Measurements from ENCODE around the gene PDE4A.

The PDE4A gene

GRCh38 chr19:10402441-10403038 lies 17.8 kb upstream of the PDE4A start:
- TF ChIP-seq SNAI2 (CRISPR knock-in tag; IDR thresholded peaks at IDR 0.05) = no peak
- no peak for TF ChIP-seq ZFP30 (CRISPR knock-in tag; IDR thresholded peaks at IDR 0.05)
- TF ChIP-seq, protein P1, sequence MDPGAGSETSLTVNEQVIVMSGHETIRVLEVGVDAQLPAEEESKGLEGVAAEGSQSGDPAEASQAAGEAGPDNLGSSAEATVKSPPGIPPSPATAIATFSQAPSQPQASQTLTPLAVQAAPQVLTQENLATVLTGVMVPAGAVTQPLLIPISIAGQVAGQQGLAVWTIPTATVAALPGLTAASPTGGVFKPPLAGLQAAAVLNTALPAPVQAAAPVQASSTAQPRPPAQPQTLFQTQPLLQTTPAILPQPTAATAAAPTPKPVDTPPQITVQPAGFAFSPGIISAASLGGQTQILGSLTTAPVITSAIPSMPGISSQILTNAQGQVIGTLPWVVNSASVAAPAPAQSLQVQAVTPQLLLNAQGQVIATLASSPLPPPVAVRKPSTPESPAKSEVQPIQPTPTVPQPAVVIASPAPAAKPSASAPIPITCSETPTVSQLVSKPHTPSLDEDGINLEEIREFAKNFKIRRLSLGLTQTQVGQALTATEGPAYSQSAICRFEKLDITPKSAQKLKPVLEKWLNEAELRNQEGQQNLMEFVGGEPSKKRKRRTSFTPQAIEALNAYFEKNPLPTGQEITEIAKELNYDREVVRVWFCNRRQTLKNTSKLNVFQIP (CRISPR knock-in tag; IDR thresholded peaks at IDR 0.05; ENCODE audit: borderline replicate concordance, low read depth) = no peak
- TF ChIP-seq ESRRG (CRISPR knock-in tag; IDR thresholded peaks at IDR 0.05) = no peak
- no peak for TF ChIP-seq PPARA (CRISPR knock-in tag; IDR thresholded peaks at IDR 0.05; ENCODE audit: borderline replicate concordance)
- TF ChIP-seq ISL1 (CRISPR knock-in tag; IDR thresholded peaks at IDR 0.05) = no peak
- TF ChIP-seq, protein P2, sequence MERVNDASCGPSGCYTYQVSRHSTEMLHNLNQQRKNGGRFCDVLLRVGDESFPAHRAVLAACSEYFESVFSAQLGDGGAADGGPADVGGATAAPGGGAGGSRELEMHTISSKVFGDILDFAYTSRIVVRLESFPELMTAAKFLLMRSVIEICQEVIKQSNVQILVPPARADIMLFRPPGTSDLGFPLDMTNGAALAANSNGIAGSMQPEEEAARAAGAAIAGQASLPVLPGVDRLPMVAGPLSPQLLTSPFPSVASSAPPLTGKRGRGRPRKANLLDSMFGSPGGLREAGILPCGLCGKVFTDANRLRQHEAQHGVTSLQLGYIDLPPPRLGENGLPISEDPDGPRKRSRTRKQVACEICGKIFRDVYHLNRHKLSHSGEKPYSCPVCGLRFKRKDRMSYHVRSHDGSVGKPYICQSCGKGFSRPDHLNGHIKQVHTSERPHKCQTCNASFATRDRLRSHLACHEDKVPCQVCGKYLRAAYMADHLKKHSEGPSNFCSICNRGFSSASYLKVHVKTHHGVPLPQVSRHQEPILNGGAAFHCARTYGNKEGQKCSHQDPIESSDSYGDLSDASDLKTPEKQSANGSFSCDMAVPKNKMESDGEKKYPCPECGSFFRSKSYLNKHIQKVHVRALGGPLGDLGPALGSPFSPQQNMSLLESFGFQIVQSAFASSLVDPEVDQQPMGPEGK (CRISPR knock-in tag; IDR thresholded peaks at IDR 0.05; ENCODE audit: borderline replicate concordance) = no peak
- no peak for TF ChIP-seq CSDC2 (CRISPR knock-in tag; IDR thresholded peaks at IDR 0.05)
- no peak for TF ChIP-seq BACH2 (CRISPR knock-in tag; IDR thresholded peaks at IDR 0.05; ENCODE audit: borderline replicate concordance)
- no peak for TF ChIP-seq ZC3H10 (CRISPR knock-in tag; IDR thresholded peaks at IDR 0.05)
- no peak for TF ChIP-seq ZFP3 (CRISPR knock-in tag; IDR thresholded peaks at IDR 0.05)
- TF ChIP-seq ZNF565 (CRISPR knock-in tag; conservative IDR thresholded peaks at IDR 0.05; ENCODE audit: low read depth) = no peak
- no peak for TF ChIP-seq CSRNP3 (CRISPR knock-in tag; IDR thresholded peaks at IDR 0.05)
- TF ChIP-seq TOX (CRISPR knock-in tag; IDR thresholded peaks at IDR 0.05; ENCODE audit: borderline replicate concordance) = no peak
- TF ChIP-seq ARNTL (CRISPR knock-in tag; IDR thresholded peaks at IDR 0.05; ENCODE audit: borderline replicate concordance, low read depth) = no peak
- TF ChIP-seq, protein P3, sequence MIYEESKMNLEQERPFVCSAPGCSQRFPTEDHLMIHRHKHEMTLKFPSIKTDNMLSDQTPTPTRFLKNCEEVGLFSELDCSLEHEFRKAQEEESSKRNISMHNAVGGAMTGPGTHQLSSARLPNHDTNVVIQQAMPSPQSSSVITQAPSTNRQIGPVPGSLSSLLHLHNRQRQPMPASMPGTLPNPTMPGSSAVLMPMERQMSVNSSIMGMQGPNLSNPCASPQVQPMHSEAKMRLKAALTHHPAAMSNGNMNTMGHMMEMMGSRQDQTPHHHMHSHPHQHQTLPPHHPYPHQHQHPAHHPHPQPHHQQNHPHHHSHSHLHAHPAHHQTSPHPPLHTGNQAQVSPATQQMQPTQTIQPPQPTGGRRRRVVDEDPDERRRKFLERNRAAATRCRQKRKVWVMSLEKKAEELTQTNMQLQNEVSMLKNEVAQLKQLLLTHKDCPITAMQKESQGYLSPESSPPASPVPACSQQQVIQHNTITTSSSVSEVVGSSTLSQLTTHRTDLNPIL (CRISPR knock-in tag; IDR thresholded peaks at IDR 0.05; ENCODE audit: low read depth) = no peak
- no peak for TF ChIP-seq GLIS3 (CRISPR knock-in tag; IDR thresholded peaks at IDR 0.05)
- TF ChIP-seq OSR1 (CRISPR knock-in tag; IDR thresholded peaks at IDR 0.05) = no peak
- TF ChIP-seq ZNF70 (CRISPR knock-in tag; IDR thresholded peaks at IDR 0.05) = no peak
- no peak for TF ChIP-seq RARB (CRISPR knock-in tag; IDR thresholded peaks at IDR 0.05)
- no peak for ATAC-seq

GRCh38 chr19:10403137-10404021 lies 17.0 kb upstream of the PDE4A start, which contains the start of gene CDC37:
CDC37 (minus strand) TSS chr19:10403542; CDS start chr19:10403479, 63 bp downstream.
- peak; percentile 86 for ATAC-seq
- TF ChIP-seq BACH2 (CRISPR knock-in tag; IDR thresholded peaks at IDR 0.05; ENCODE audit: borderline replicate concordance) = no peak
- no peak for TF ChIP-seq CSDC2 (CRISPR knock-in tag; IDR thresholded peaks at IDR 0.05)
- no peak for TF ChIP-seq RARB (CRISPR knock-in tag; IDR thresholded peaks at IDR 0.05)
- TF ChIP-seq, protein P1 (CRISPR knock-in tag; IDR thresholded peaks at IDR 0.05; ENCODE audit: borderline replicate concordance, low read depth) = no peak
- no peak for TF ChIP-seq SNAI2 (CRISPR knock-in tag; IDR thresholded peaks at IDR 0.05)
- TF ChIP-seq OSR1 (CRISPR knock-in tag; IDR thresholded peaks at IDR 0.05) = no peak
- TF ChIP-seq ISL1 (CRISPR knock-in tag; IDR thresholded peaks at IDR 0.05) = no peak
- no peak for TF ChIP-seq TOX (CRISPR knock-in tag; IDR thresholded peaks at IDR 0.05; ENCODE audit: borderline replicate concordance)
- no peak for TF ChIP-seq ZC3H10 (CRISPR knock-in tag; IDR thresholded peaks at IDR 0.05)
